ENCODE data around the gene COG5.
"Not testable (repeated sequence)": the region's sequence is repeated elsewhere in the genome, so short reads cannot be mapped to it uniquely, and the experiment has no call there.

The COG5 gene

GRCh38 chr7:107258737-107259136 is 305.0 kb downstream of the COG5 start:
- DNase-seq: no peak

DNA sequence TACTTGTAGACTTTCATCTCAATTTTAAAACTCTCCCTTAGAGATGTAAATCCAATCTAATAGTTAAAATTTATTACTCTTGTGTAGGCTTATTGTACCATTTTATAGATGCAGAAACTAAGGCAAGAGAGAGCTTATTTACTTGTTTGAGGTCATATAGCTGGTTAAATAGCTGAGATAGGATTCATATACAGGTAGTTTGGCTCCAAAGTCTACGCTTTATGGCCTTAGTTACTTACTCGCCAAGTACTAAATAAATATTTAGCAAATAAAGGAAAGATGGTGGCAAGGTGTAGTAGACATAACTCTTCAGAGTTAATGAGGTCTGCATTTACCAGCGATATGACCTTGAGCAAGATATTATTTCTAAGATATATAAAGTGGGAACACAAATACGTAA is 308.1 kb downstream of the COG5 start:
- DNase-seq: no peak

GRCh38 chr7:107254398-107254985 is 309.2 kb downstream of the COG5 start:
- DNase-seq: no peak

DNA sequence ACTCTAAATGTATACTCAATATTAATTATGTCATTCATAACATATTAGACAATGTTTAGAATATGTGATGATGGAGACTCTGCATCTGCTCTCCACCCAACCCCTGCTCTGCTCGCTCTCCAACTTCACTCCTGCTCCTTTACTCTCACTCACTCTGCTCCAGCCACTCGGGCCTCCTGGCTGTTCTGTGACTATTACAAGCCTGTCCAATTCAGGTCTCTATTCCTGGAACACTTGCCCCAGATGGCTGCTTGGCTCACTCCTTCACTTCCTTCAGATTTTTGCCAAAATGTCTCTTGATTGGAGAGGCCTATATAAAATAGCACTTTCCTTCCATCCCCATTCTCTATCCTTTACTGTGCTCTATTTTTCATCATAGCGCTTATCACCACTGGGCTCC is 310.1 kb downstream of the COG5 start:
- no peak for DNase-seq

- DNase-seq: no peak
Observed at GRCh38 chr7:107251963-107252362, 311.8 kb downstream of the COG5 start.

GRCh38 chr7:107248551-107249316 is 315.0 kb downstream of the COG5 start:
- no peak for DNase-seq

DNA sequence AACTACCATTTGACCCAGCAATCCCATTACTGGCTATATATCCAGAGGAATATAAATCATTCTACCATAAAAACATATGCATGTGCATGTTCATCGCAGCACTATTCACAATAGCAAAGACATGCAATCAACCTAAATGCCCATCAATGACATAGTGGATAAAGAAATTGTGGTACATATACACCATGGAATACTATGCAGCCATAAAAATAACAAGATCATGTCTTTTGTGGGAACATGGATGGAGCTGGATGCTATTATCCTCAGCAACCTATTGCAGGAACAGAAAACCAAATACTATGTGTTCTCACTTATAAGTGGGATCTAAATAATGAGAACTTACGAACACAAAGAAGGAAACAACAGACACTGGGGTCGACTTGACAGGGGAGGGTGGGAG is 316.9 kb downstream of the COG5 start:
- DNase-seq: not testable (repeated sequence)

DNA sequence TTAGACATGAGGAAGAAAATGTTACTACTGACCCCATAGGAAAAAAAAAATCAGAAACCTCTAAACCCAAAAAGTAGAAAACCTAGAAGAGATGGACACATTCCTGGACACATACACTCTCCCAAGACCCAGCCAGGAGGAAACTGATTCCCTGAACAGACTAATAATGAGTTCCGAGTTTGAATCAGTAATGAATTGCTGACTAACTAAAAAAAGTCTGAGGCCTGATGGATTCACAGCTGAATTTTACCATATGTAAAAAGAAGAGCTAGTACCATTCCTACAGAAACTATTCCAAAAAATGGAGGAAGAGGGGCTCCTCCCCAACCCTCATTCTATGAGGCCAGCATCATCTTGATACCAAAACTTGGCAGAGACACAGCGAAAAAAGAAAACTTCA is 319.1 kb downstream of the COG5 start:
- no peak for DNase-seq

- no peak for DNase-seq
Observed at GRCh38 chr7:107242267-107242666, 321.5 kb downstream of the COG5 start.

- no peak for DNase-seq
Observed at GRCh38 chr7:107237451-107237850, 326.3 kb downstream of the COG5 start.

DNA sequence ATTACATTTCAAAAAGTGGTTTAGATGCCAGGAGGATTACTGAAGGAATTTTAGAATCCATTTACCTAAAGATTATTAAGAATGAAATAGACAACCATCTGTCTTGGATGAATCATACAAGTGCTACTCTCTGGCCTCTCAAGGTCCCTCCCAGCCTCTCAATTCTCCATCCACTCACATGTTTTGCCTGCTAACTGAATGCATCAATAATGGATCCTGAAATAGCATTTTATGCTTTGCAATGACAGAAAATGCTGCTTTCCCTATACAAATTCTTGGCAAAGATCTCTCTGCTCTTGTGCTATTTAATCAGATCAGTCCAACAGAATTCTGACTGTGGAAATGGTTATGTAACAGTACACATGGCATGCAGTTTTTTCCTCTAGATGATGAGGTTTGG is 326.9 kb downstream of the COG5 start:
- DNase-seq: peak; percentile 70

- DNase-seq: peak; percentile 12
Observed at GRCh38 chr7:107234436-107234835, 329.3 kb downstream of the COG5 start.

DNA sequence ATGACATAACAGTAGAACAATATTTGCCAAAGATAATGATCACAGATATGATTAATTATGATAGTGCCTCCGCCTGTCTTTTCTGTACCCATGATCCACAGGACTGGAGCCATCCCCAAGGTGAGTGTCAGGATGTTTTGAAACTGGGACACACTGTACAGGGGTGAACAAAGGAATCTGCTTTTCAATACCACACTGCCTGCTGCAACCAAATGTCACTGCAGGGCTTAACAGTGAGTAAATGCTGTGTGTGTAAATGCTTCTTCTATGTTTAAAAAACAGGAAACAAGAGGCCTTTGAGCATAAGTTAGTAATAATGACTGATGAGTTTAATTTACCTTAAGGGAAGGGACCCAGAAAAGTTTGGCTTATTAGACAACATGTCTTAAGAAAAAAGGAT is 329.7 kb downstream of the COG5 start:
- no peak for DNase-seq

DNA sequence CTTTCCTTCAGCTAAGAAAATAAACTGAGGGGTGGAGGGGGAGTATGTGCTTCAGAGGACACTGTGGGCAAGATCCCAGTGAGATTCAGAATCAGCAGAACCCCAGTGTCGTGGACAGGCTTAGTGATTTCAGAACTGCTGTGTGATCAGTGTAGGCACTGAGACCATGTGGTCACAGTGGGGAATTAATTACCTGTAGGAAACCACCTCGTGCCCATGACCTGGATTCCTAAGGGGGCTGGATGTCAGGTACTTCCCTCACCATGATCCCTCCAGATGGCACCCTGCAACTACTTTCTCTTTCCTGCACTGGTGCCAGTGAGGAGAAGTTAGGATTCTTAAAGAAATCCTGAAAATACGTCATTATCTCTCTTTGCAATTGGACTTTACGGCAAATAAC is 330.5 kb downstream of the COG5 start:
- peak; percentile 11 for DNase-seq

DNA sequence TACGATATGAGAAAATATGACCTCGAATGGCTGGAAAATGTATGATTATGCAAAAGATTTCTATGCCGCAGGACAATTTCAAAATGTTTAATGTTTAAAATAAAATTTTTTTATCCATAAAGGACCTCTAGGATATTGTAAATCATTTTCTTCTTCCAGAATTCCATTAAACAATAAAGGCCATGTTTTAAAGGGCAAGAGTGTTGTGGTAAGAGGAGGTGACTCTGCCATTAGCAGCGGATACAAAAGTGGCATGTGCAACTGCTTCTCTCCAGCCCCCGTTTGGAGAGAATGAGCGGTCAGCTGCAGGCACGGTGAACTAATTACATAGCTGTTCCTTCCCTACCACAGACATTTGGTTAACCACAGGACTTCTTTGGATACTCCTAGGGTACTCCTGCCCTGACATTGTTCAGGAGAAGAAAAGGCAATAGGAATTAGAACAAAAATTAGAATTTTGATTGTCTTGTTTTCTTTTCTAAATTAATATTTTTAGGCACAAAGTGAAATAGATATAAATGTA is 331.1 kb downstream of the COG5 start:
- no peak for DNase-seq

DNA sequence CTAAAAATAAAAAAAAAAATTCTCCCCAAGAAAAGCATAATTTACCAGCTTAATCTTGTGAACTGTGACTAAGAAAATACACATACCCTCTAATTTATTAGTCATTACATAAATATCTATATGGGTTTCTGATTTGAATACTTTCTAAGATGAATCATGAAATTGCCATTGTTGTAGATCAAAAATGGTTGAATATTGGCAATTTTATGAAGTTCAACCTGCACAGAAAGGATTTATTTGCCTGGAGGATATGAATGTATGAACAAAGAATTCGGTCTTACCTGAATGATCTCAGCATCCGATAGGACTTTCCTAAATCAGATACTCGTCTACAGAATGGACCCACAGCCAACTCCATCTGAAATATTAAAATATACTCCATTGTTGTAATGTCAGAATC is 333.4 kb downstream of the COG5 start:
- no peak for DNase-seq

DNA sequence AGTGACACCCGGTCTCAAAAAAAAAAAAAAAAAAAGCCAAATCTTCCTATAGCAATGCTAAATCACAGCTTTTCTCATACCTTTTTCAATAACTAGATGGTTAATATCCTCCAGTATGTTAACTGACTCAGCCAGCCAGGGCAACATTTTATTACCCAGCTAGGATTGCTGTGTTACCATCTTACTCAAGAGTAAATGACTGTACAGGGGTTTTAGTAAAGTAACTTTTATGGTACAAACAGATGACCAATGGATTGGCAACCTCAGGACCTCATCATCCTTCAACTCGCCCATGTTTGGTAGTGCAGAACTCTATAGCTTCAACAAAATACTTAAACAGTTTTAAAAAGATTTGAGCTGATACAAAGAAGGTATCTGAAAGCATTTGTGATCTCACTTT is 335.4 kb downstream of the COG5 start:
- no peak for DNase-seq

DNA sequence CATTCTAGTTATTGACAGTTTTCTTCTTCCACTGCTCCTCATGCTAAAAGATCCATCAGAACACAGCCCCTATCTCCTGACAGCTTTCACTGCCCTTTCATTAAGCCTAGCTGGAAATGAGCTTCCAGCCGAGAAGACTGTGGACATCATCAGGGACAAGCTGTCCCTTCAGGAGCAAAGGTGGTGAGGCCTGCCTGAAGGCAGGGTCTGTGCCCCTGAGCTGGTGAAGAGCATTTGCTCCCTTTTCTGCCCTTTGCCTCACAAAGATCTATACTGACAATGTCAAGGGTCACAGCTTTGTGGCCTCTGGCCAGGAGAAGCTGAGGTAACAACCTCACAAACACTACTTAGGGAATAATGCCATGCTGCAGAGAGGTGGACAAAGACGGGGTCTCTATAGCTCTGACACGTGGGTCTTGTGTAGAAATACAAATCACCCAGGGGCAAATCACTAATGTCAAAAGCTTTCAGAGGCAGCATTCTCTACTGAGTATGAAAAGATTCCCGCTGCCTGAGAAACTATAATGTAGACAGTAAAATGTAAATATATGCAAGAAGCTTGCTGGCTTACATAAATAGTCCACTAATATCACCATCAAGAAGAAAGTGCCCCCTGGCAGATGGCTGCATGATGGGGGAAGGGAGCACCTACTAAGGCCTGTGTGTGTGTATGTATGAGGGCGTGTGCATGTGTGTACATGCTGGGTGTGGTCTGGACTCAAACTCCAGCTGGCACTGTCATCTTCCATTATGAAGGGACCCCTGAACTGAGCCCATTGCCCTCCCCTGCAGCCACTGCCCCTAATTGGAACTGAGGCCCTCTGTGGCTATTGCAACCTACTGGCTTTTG is 339.1 kb downstream of the COG5 start:
- DNase-seq: peak; percentile 50

DNA sequence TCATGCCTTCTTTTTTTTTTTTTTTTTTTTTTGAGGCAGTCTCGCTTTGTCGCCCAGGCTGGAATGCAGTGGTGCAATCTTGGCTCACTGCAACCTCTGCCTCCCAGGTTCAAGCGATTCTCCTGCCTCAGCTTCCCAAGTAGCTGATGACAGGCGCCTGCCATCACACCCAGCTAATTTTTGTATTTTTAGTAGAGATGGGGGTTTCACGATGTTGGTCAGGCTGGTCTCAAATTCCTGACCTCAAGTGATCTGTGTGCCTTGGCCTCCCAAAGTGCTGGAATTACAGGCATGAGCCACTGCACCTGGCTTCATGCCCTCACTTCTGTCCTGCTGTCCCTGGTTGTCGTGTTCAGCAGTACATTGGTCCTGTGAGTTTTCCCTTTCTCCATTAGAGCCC is 342.9 kb downstream of the COG5 start:
- DNase-seq: not testable (repeated sequence)

- DNase-seq: no peak
Observed at GRCh38 chr7:107220356-107220755, 343.4 kb downstream of the COG5 start.

- DNase-seq: no peak
Observed at GRCh38 chr7:107219563-107220244, 344.0 kb downstream of the COG5 start.

DNA sequence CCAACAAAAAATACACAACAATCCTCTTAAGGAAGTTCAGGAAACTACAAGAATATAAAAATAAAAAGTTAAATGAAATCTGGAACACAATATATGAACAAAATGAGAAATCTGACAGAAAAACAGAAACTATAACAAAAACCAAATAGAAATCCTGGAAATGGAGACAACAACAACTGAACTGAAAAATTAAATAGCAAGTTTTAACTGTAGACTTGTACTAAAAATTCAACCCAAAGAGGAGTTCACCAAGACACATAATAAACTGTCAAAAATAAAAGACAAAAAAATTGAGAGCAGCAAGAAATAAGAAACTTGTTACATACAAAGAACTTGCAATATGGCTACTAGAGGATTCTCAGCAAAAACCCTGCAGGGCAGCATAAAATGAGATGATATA is 349.8 kb downstream of the COG5 start:
- no peak for DNase-seq

DNA sequence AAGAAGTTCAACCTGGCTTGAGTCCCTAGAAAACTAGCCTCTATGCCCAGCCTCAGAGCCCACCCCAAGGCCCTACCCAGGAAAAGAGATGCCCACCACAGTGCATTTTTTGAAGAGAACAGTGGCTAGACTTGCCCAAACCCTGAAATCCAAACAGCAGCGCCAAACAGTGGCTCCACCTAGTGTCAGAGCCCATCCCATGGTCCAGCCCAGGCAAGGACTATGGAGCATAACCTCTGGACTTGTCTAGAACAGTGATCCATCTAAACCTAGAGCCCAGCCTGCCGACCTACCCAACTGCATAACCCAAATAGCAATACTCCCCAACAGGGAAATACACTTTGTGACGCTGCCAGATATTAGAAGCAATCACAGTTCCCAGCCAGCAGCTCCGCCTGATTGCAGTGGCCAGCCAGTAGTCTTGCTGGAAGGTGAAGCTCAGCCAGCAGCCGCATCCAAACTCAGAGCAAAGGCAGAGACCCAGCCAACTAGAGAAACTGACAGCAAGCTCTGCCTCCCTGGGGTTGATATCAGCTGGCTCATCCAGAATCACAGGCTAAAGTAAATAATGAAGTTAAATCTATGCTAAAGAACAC is 350.4 kb downstream of the COG5 start:
- no peak for DNase-seq
